SK-N-SH treated with all-trans-retinoic acid at 6 μM for 48 hours (cell line): ENCODE results near the gene DRAXIN.

Source experiments
- ARNTL ChIP-seq: fragments of 450-650 bp; formaldehyde crosslinking; IDR thresholded peaks from 2 replicates; pipeline ENCODE4 v1.5.0; 2020; ENCODE audit warnings: low read depth, mild to moderate bottlenecking, moderate library complexity, borderline replicate concordance
- ZNF565 ChIP-seq: fragments of 450-650 bp; formaldehyde crosslinking; conservative IDR thresholded peaks from 2 replicates; pipeline ENCODE4 v1.5.0; 2020; ENCODE audit warnings: low read depth, mild to moderate bottlenecking, moderate library complexity
- TF ChIP-seq, protein P1 (sequence below): fragments of 250-450 bp; sonication (Bioruptor Pico); IDR thresholded peaks from 2 replicates; pipeline ENCODE4 v1.8.0; 2020; ENCODE audit warnings: mild to moderate bottlenecking, moderate library complexity, borderline replicate concordance

DNA sequence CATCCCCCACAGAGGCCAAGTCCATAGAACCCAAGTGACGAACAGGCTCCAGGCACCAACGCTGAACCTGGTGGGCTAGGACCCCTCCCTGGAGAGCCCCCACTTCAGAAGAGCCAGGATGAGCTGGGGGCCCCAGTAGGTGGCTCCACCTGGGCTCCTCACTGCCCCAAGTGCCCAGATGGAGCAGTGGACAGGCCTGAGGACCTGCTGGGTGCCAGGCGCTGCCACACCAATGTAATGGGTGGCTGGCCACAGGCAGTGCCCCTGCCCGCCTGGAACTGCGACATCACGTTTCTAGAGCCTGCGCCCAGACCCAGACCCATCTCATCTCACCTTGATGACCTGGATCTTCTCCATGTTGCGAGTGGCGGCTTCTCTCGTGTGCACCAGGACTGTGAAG lies 16.2 kb upstream of the DRAXIN start:
- TF ChIP-seq ZNF565 (CRISPR knock-in tag), result no peak
- TF ChIP-seq, protein P1, sequence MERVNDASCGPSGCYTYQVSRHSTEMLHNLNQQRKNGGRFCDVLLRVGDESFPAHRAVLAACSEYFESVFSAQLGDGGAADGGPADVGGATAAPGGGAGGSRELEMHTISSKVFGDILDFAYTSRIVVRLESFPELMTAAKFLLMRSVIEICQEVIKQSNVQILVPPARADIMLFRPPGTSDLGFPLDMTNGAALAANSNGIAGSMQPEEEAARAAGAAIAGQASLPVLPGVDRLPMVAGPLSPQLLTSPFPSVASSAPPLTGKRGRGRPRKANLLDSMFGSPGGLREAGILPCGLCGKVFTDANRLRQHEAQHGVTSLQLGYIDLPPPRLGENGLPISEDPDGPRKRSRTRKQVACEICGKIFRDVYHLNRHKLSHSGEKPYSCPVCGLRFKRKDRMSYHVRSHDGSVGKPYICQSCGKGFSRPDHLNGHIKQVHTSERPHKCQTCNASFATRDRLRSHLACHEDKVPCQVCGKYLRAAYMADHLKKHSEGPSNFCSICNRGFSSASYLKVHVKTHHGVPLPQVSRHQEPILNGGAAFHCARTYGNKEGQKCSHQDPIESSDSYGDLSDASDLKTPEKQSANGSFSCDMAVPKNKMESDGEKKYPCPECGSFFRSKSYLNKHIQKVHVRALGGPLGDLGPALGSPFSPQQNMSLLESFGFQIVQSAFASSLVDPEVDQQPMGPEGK (CRISPR knock-in tag), result no peak
- TF ChIP-seq ARNTL (CRISPR knock-in tag), result no peak
